NB4 (cell line): ENCODE data around the gene PCSK4.

Experiments
- CTCF ChIP-seq: IDR thresholded peaks from one replicate; pipeline ENCODE4 v1.5.1; 2012; ENCODE audit warnings: low read depth, low read length
- POLR2A ChIP-seq: IDR thresholded peaks from 2 replicates; pipeline ENCODE4 v1.6.1; 2011; ENCODE audit warnings: mild to moderate bottlenecking; ENCODE audit not compliant: insufficient read length; ENCODE audit errors: extremely low read depth

- no peak for TF ChIP-seq CTCF
- no peak for TF ChIP-seq POLR2A
These were observed 19.1 kb downstream of the PCSK4 start for GRCh38 chr19:1471010-1471514.
